ENCODE measurements around the gene SLC5A2. TPM values are rescaled to one million over a fixed set of nuclear protein-coding genes. Genes with fewer than 3 reads are reported as not detected.
"Not testable (repeated sequence)": the region's sequence is repeated elsewhere in the genome, so short reads cannot be mapped to it uniquely, and the experiment has no call there.

The SLC5A2 gene
- total RNA-seq, 1 donor from 2014 or later: not detected

DNA sequence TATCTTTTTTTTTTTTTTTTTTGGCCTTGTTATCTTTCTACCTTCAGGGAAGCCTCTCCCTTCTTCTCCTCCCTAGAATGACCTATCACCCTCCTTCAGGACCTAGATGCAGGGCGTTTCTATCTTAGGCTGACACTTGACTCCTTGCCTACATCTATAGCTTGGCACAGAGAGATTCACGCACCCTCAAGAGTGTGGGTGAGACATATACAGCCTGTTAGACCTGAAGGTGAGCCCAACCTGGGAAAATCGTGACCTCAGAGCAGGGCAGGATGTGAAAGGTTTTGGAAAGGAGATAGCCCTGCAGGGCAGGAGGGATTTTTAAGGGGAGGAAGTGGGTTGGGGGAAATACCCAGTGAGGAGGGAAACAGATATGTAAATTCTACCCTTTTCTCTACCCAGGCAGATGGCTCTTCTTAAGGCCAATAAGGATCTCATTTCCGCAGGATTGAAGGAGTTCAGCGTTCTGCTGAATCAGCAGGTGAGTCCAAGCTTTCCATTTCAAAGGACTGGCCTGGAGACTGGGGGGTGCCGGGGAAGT lies 44.9 kb downstream of the SLC5A2 start, which contains the start of gene AHSP:
AHSP (plus strand) TSS at position 167 of the 541 bp plus-strand sequence; CDS start at position 407, 240 bp downstream.
- H3K27me3 Mint-ChIP-seq: peaks cover 22% of the 10 kb centered on the region
- H3K36me3 Mint-ChIP-seq (ENCODE audit: low read depth): no peaks in the 10 kb centered on the region
- DNase-seq: no peak
- H3K4me1 Mint-ChIP-seq: peaks cover 2% of the 10 kb centered on the region
- intact Hi-C loops (cut with micrococcal nuclease): no loop called here
- no peak within 1 kb of the TSS for H3K27ac Mint-ChIP-seq
- no peaks in the 10 kb centered on the region for H3K9me3 Mint-ChIP-seq
- no peak within 1 kb of the TSS for H3K4me3 Mint-ChIP-seq

DNA sequence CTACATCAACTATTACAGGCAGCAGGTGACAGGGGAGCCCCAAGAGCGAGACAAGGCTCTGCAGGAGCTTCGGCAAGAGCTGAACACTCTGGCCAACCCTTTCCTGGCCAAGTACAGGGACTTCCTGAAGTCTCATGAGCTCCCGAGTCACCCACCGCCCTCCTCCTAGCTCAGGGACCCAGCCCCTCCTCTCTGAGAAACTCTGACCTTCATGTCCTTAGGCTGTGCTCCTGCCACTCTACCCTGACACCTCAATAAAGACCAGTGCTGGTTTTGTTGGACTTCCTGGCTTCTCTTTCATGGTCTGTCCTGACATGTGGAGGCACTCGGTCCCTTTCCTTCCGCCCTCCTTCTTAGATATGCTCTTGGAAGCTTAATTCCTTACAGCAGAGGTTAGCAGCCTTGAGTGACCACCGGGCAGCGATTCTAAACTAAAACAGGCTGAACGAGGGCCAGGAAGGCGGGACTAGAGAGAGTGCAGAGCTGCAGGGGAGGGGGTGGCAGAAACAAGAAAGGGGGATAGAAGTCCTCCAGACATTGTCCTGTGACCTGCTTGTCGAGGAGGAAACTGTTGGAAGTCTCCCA lies 45.7 kb downstream of the SLC5A2 start:
- H3K9me3 Mint-ChIP-seq: no peaks in the 10 kb centered on the region
- no peak overlapping the region for H3K27ac Mint-ChIP-seq
- H3K27me3 Mint-ChIP-seq: peaks cover 22% of the 10 kb centered on the region
- intact Hi-C loops (cut with micrococcal nuclease): no loop called here
- no peaks in the 10 kb centered on the region for H3K36me3 Mint-ChIP-seq (ENCODE audit: low read depth)
- DNase-seq: no peak
- peaks cover 2% of the 10 kb centered on the region for H3K4me1 Mint-ChIP-seq
- H3K4me3 Mint-ChIP-seq: no peak overlapping the region

DNA sequence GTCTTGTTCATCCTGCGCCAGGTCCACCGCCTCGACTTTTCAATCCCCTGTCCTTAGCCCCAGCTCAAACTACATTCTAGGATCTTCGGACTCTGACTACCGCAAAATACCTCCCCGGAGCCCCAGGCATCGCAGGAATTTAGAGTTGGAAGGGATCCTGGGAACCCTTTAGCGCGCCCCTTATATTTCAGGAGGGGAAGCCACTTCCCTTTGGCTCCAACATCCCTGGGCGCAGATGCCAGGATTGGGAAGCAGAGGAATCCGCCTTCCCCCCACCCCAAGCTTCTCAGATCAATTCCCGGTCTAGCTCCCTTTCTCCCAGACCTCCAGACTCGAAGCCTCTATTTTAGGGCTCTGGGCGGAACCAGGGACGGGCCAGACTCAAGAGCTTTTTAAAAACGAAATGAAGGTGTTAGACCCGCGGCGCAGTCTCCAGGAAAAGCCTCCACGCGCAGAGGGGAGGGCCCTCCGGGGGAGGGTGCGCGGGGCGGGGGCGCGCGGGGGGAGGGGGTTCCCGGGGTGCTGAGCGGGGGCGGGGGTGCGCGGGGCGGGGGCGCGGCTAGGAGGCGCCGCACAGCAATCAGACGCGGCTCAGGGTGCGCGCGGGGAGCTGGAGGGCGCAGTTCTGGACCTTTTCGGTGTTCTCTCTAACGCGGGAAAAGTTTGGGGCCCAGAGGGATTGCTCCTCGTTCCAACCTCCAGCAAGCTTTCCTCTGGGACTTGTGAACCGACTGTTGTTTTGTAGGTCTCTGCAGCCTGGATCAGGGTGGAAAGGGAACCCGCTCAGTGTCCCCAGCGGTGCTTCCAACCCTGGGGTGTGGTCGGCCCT lies 46.4 kb downstream of the SLC5A2 start:
- no peak for DNase-seq
- intact Hi-C loops (cut with micrococcal nuclease): no loop called here
- Mint-ChIP-seq H3K36me3 (ENCODE audit: low read depth) (no peaks in the 10 kb centered on the region), H3K9me3 (no peaks in the 10 kb centered on the region), H3K27me3 (peaks cover 22% of the 10 kb centered on the region), H3K27ac (no peak overlapping the region), H3K4me1 (peaks cover 2% of the 10 kb centered on the region), H3K4me3 (peak overlapping the region; percentile 39)

DNA sequence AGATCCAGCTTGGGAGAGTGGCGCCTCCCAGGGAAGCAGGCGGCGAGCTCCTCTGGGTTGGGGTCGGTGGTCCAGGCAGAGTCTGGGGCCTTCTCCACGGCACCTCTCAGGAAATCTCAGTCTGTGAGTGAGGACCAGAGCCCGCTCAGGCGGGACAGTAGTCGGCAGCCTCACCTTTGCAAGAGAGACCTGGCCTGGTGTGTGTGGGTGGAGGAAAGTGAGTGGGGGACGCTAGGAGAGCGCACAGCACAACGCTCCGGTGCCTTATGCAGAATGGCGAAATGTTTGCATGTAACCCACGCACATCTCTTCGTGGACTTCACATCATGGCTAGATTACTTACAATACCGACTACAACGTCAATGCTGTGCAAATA lies 47.0 kb downstream of the SLC5A2 start:
- intact Hi-C loops (cut with micrococcal nuclease): no loop called here
- no peak for DNase-seq
- H3K27ac Mint-ChIP-seq: no peak overlapping the region
- H3K9me3 Mint-ChIP-seq: no peaks in the 10 kb centered on the region
- peaks cover 22% of the 10 kb centered on the region for H3K27me3 Mint-ChIP-seq
- no peak overlapping the region for H3K4me3 Mint-ChIP-seq
- H3K36me3 Mint-ChIP-seq (ENCODE audit: low read depth): no peaks in the 10 kb centered on the region
- H3K4me1 Mint-ChIP-seq: peaks cover 2% of the 10 kb centered on the region

DNA sequence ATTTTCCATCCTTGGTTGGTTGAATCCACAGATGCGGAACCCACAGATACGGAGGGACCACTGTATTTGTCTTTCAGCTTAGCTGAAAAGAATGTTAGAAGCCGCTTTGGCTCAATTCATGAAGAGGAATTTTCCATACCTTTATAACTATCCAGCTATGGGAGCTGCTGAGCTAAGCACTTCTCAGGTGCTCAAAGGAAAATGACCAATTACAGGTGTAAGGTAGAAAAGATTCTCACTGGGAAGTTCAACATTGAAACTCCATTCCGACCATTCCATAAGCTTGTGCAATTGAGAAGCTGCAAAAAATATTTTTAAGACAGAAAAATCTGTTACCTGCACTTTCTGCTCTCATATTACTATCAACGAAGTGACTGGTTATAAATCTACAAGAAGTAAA lies 47.5 kb downstream of the SLC5A2 start:
- H3K27ac Mint-ChIP-seq: no peak overlapping the region
- peaks cover 2% of the 10 kb centered on the region for H3K4me1 Mint-ChIP-seq
- intact Hi-C loops (cut with micrococcal nuclease): no loop called here

DNA sequence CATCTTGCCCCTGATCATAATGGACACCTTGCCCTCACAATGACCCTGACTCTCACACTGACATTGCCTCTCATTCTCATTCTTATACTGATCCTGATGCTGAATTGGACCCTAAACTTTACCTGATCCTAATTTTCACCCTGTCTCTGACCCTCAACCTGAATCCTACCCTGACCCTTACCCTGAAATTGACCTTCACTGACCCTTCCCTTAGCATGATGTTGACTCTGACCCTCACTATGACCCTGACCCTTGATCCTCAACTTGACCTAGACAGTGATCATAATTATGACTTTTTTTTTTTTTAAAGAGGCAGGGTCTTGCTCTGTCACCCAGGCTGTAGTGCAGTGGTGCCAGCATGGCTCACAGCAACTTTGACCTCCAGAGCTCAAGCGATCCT lies 48.2 kb downstream of the SLC5A2 start:
- Mint-ChIP-seq H3K27me3 (peaks cover 27% of the 10 kb centered on the region), H3K9me3 (no peaks in the 10 kb centered on the region), H3K4me3 (no peak overlapping the region), H3K27ac (no peak overlapping the region), H3K36me3 (ENCODE audit: low read depth) (no peaks in the 10 kb centered on the region), H3K4me1 (peaks cover 2% of the 10 kb centered on the region)
- intact Hi-C loops (cut with micrococcal nuclease): no loop called here
- DNase-seq: no peak

More for the DNA sequence above, 47.5 kb downstream of the SLC5A2 start:
- no peak for DNase-seq
- Mint-ChIP-seq H3K9me3 (no peaks in the 10 kb centered on the region), H3K27me3 (peaks cover 22% of the 10 kb centered on the region), H3K4me3 (no peak overlapping the region), H3K36me3 (ENCODE audit: low read depth) (no peaks in the 10 kb centered on the region)

DNA sequence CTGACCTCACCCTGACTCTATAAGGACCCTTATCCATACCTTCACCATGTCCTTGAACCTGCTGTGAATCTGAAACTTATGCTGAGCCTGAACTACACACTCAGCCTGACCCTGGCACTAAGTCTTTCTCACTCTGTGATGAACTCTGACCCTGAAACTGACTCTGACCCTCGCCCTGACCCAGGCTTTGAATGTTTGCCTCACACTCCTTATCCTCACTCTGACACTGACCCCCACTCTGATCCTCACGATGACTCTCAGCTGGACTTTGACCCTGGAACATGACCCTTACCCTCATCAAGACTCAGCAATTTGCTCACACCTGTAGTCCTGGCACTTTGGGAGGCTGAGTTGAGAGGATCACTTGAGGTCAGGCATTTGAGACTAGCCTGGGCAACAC lies 49.2 kb downstream of the SLC5A2 start:
- Mint-ChIP-seq H3K27me3 (peaks cover 30% of the 10 kb centered on the region), H3K4me1 (peaks cover 2% of the 10 kb centered on the region), H3K9me3 (no peaks in the 10 kb centered on the region), H3K4me3 (no peak overlapping the region), H3K27ac (no peak overlapping the region), H3K36me3 (ENCODE audit: low read depth) (no peaks in the 10 kb centered on the region)
- no peak for DNase-seq
- intact Hi-C loops (cut with micrococcal nuclease): no loop called here

DNA sequence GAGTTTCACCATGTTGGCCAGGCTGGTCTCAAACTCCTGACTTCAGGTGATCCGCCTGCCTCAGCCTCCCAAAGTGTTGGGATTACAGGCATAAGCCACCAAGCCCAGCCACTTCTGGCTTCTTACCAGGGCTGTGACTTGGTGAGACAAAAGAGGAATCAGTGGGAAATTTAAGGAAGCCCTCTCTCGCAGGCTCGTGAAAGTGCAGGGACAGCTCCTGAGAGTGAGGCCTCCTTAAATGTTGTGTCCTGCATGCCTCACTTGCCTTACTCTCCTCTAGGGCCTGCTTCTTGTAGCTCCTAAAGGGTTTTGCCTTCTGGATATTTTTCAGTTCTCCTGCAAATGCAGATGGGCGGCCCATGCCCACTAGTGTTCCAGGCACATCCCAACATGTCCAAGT lies 50.0 kb downstream of the SLC5A2 start:
- H3K4me3 Mint-ChIP-seq: no peak overlapping the region
- intact Hi-C loops (cut with micrococcal nuclease): no loop called here
- H3K9me3 Mint-ChIP-seq: no peaks in the 10 kb centered on the region

DNA sequence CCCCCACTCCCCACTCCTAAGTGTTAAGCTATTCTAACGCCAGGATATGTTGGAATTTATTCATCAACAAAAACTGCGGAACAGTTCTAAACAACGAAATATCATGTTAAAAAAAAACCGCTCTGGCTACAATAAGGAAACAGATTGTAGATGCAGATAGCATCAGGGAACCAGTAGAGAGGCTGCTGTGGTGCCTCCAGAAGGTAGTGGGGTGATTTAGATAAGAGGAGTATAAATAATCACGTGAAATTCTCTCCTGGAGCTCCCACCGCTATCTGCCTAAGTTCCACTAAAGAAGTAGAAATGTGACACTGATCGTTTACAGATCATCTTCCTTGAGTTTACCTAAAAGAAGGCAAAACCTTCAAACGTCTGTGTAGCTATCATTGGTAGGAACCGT lies 52.8 kb downstream of the SLC5A2 start:
- intact Hi-C loops (cut with micrococcal nuclease): no loop called here
- no peaks in the 10 kb centered on the region for H3K36me3 Mint-ChIP-seq (ENCODE audit: low read depth)

More for the DNA sequence above, 50.0 kb downstream of the SLC5A2 start:
- DNase-seq: no peak
- Mint-ChIP-seq H3K4me1 (peaks cover 2% of the 10 kb centered on the region), H3K27ac (no peak overlapping the region), H3K27me3 (peaks cover 33% of the 10 kb centered on the region), H3K36me3 (ENCODE audit: low read depth) (no peaks in the 10 kb centered on the region)

DNA sequence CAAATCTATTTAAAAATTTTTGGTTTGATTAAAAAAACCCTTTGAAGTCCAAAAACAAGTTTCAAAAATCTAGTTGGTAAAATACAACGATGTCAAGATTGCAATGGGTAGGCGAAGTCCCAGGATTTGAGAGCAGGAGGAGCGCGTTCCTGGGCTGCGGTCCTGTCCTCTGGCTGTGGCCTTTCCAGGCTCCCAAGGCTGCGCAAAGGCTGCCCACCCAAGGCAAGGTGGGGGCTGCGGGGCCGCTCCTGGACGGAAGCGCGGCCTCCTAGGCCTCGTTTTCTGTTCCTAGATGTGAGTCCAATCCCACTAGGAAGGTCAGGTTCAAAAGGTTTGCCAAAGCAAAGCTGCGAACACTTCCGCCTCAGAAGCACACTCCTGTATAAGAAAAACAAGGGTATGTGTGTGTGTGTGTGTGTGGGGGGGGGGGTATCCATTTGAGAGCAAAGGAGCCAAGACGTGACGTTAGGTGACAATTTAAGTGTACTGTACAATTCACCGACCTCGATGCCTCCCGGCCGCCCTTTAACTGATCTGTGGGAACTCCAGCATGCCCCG lies 54.0 kb downstream of the SLC5A2 start:
- peaks cover 22% of the 10 kb centered on the region for H3K27me3 Mint-ChIP-seq
- H3K27ac Mint-ChIP-seq: no peak overlapping the region
- H3K4me1 Mint-ChIP-seq: no peaks in the 10 kb centered on the region
- DNase-seq: no peak
- intact Hi-C loops (cut with micrococcal nuclease): no loop called here
- H3K36me3 Mint-ChIP-seq (ENCODE audit: low read depth): no peaks in the 10 kb centered on the region
- no peak overlapping the region for H3K4me3 Mint-ChIP-seq
- H3K9me3 Mint-ChIP-seq: peaks cover 11% of the 10 kb centered on the region

More for the DNA sequence above, 52.8 kb downstream of the SLC5A2 start:
- Mint-ChIP-seq H3K27me3 (peaks cover 22% of the 10 kb centered on the region), H3K9me3 (peaks cover 11% of the 10 kb centered on the region), H3K27ac (no peak overlapping the region), H3K4me1 (no peaks in the 10 kb centered on the region), H3K4me3 (no peak overlapping the region)
- DNase-seq: no peak

DNA sequence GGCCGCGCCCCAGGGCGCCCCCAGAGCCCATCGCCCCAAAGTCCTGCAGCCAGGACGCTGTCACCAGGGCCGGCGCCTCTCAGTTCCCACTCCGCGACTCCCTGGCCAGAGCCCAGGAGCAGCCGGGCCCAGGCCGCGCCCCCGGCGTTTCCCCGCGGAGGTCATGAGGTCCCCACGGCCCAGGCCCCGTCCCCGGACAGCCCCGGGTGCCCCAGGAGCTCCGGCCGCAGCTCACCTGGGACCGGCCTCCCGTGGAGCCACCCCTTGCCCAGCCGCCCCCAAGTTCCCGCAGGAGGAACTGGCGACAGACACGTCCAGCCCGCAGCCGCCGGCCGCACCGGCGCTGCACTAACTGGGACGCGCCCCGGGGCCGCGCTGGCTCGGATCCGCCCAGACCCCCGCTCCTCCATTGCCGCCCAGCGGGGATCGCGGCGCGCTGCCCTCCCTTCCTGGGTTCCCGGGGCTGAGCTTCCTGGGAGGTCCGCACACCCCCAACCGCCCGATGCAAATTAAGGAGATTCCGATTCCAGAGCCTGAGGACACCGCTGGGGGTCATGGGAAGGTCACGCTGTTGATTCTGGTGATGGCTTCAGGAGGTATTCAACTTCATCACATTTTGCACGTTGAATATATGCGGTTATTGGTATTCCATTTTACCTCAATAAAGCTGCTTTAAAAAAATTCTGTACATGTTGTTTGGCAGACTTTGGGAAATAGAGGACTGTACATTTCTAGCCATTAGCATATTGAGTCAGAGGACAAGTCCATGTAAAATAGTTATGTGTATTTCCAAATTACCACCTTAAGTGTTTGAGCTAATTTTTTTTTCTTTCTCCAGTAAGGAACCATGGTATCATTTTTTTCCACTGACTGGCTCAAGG lies 54.7 kb downstream of the SLC5A2 start:
- Mint-ChIP-seq H3K36me3 (ENCODE audit: low read depth) (no peaks in the 10 kb centered on the region), H3K27me3 (peaks cover 25% of the 10 kb centered on the region), H3K27ac (no peak overlapping the region), H3K4me1 (no peaks in the 10 kb centered on the region), H3K9me3 (peaks cover 17% of the 10 kb centered on the region), H3K4me3 (no peak overlapping the region)
- DNase-seq: no peak
- intact Hi-C loops (cut with micrococcal nuclease): no loop called here

DNA sequence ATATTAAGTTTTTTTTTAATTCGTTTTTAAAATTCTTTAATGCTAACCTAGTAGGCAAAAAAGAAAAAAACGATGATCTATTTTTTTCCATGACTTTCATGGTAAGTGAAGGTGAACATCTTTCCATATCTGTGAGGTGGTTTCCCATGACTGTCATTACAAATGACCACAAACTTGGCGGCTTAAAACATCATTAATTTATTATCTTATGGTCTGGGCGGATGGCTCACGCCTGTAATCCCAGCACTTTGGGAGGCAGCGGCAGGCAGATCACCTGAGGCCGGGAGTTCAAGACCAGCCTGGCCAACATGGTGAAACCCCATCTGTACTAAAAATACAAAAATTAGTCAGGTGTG lies 55.3 kb downstream of the SLC5A2 start:
- H3K27ac Mint-ChIP-seq; H3K4me3 Mint-ChIP-seq; H3K4me1 Mint-ChIP-seq; H3K36me3 Mint-ChIP-seq (ENCODE audit: low read depth); intact Hi-C loops (cut with micrococcal nuclease); DNase-seq: not testable (repeated sequence)
- peaks cover 25% of the 10 kb centered on the region for H3K27me3 Mint-ChIP-seq
- peaks cover 17% of the 10 kb centered on the region for H3K9me3 Mint-ChIP-seq

DNA sequence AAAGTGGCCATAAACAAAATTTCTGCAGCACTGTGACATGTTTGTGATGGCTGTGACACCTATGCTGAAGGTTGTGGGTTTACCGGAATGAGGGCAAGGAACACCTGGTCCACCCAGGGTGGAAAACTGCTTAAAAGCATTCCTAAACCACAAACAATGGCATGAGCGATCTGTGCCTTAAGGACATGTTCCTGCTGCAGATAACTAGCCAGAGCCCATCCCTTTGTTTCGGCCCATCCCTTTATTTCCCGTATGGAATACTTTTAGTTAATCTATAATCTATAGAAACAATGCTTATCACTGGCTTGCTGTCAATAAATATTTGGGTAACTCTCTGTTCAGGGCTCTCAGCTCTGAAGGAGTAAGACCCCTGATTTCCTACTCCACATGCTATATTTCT lies 56.8 kb downstream of the SLC5A2 start:
- H3K4me1 Mint-ChIP-seq; DNase-seq; H3K27ac Mint-ChIP-seq; H3K36me3 Mint-ChIP-seq (ENCODE audit: low read depth); intact Hi-C loops (cut with micrococcal nuclease); H3K4me3 Mint-ChIP-seq: not testable (repeated sequence)
- H3K27me3 Mint-ChIP-seq: peaks cover 25% of the 10 kb centered on the region
- peaks cover 17% of the 10 kb centered on the region for H3K9me3 Mint-ChIP-seq

Measured in activated CD4-positive, alpha-beta T cell treated with anti-CD3 and anti-CD28 coated beads, Interleukin-2, amount 10 ng/mL, durations not matched to agents 24 days and 14 days (primary cell).